Ishikawa (cell line): ENCODE data around the gene GATAD2B.

Experiments used
- CEBPB ChIP-seq: IDR thresholded peaks from 2 replicates; pipeline ENCODE4 v1.6.1; 2012
- NFIC ChIP-seq: IDR thresholded peaks from 2 replicates; pipeline ENCODE4 v1.6.1; 2012
- YY1 ChIP-seq: IDR thresholded peaks from 2 replicates; pipeline ENCODE4 v1.6.1; 2012; ENCODE audit warnings: low read depth
- TF ChIP-seq, protein P1 (sequence below): IDR thresholded peaks from 2 replicates; pipeline ENCODE4 v1.6.1; 2012; ENCODE audit warnings: low read depth, mild to moderate bottlenecking

- no peak for TF ChIP-seq YY1
- no peak for TF ChIP-seq CEBPB
- TF ChIP-seq, protein P1, sequence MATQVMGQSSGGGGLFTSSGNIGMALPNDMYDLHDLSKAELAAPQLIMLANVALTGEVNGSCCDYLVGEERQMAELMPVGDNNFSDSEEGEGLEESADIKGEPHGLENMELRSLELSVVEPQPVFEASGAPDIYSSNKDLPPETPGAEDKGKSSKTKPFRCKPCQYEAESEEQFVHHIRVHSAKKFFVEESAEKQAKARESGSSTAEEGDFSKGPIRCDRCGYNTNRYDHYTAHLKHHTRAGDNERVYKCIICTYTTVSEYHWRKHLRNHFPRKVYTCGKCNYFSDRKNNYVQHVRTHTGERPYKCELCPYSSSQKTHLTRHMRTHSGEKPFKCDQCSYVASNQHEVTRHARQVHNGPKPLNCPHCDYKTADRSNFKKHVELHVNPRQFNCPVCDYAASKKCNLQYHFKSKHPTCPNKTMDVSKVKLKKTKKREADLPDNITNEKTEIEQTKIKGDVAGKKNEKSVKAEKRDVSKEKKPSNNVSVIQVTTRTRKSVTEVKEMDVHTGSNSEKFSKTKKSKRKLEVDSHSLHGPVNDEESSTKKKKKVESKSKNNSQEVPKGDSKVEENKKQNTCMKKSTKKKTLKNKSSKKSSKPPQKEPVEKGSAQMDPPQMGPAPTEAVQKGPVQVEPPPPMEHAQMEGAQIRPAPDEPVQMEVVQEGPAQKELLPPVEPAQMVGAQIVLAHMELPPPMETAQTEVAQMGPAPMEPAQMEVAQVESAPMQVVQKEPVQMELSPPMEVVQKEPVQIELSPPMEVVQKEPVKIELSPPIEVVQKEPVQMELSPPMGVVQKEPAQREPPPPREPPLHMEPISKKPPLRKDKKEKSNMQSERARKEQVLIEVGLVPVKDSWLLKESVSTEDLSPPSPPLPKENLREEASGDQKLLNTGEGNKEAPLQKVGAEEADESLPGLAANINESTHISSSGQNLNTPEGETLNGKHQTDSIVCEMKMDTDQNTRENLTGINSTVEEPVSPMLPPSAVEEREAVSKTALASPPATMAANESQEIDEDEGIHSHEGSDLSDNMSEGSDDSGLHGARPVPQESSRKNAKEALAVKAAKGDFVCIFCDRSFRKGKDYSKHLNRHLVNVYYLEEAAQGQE: no peak
- no peak for TF ChIP-seq NFIC
These were observed 119.2 kb downstream of the GATAD2B start for GRCh38 chr1:153803470-153804056.
